Measurements from ENCODE around the gene ATXN2.

- TF ChIP-seq TAF1 (IDR thresholded peaks at IDR 0.05; ENCODE audit: low read depth, low read length), result no peak
- TF ChIP-seq POLR2A (IDR thresholded peaks at IDR 0.05; ENCODE audit: low read depth, low read length), result no peak
- TF ChIP-seq POLR2AphosphoS5 (IDR thresholded peaks at IDR 0.05; ENCODE audit: low read depth, low read length), result no peak
- no peak for TF ChIP-seq PAX5 (IDR thresholded peaks at IDR 0.05; ENCODE audit: insufficient read depth, low read length, severe bottlenecking)
- TF ChIP-seq SPI1 (IDR thresholded peaks at IDR 0.05; ENCODE audit: low read depth, low read length), result no peak
These were observed 155.5 kb downstream of the ATXN2 start for GRCh38 chr12:111443586-111443985.
